ENCODE data around the gene MCU. TPM values are rescaled to one million over a fixed set of nuclear protein-coding genes. Genes with fewer than 3 reads are reported as not detected.
"Not testable (repeated sequence)": the region's sequence is repeated elsewhere in the genome, so short reads cannot be mapped to it uniquely, and the experiment has no call there.

MCU gene
- polyA plus RNA-seq, 1 donor from 2014 or later: 22.9 TPM

DNA sequence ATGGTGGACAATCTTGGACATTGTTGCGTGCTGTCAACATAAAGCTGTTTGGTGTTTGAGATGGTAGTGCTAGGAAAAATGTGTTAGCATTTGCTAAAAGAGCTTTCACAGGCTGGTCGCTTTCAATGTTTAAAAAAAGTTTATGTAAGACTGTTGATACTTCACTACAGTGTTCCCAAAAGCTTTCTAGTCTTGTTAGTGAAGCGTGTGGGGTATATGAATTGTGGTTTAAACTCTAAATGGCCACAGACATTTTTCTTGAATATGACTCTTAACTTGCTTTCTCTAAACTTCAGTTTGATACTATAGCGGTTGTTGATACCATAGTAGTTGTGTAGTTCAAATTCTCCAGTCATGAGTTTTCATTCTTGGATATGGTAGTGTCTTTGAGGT is 44.9 kb downstream of the MCU start:
- H3K27ac ChIP-seq (ENCODE audit: low read length): no peak overlapping the region
- no peaks in the 10 kb centered on the region for H3K27me3 ChIP-seq (ENCODE audit: insufficient read depth, low read depth, low read length)
- no peak overlapping the region for H3K9ac ChIP-seq (ENCODE audit: low read length)
- H3K36me3 ChIP-seq (ENCODE audit: insufficient read depth, low read length): no peaks in the 10 kb centered on the region
- no peak overlapping the region for H3K4me2 ChIP-seq (ENCODE audit: low read length)
- TF ChIP-seq, protein P1, sequence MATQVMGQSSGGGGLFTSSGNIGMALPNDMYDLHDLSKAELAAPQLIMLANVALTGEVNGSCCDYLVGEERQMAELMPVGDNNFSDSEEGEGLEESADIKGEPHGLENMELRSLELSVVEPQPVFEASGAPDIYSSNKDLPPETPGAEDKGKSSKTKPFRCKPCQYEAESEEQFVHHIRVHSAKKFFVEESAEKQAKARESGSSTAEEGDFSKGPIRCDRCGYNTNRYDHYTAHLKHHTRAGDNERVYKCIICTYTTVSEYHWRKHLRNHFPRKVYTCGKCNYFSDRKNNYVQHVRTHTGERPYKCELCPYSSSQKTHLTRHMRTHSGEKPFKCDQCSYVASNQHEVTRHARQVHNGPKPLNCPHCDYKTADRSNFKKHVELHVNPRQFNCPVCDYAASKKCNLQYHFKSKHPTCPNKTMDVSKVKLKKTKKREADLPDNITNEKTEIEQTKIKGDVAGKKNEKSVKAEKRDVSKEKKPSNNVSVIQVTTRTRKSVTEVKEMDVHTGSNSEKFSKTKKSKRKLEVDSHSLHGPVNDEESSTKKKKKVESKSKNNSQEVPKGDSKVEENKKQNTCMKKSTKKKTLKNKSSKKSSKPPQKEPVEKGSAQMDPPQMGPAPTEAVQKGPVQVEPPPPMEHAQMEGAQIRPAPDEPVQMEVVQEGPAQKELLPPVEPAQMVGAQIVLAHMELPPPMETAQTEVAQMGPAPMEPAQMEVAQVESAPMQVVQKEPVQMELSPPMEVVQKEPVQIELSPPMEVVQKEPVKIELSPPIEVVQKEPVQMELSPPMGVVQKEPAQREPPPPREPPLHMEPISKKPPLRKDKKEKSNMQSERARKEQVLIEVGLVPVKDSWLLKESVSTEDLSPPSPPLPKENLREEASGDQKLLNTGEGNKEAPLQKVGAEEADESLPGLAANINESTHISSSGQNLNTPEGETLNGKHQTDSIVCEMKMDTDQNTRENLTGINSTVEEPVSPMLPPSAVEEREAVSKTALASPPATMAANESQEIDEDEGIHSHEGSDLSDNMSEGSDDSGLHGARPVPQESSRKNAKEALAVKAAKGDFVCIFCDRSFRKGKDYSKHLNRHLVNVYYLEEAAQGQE (IDR thresholded peaks at IDR 0.05; ENCODE audit: borderline replicate concordance): no peak
- TF ChIP-seq POLR2AphosphoS5 (IDR thresholded peaks at IDR 0.05) (no peak), EZH2 (IDR thresholded peaks at IDR 0.05; ENCODE audit: borderline replicate concordance, insufficient read depth, low read length, poor library complexity, severe bottlenecking) (no peak), MXI1 (conservative IDR thresholded peaks at IDR 0.05; ENCODE audit: poor library complexity, severe bottlenecking) (no peak), SMC3 (conservative IDR thresholded peaks at IDR 0.05; ENCODE audit: poor library complexity) (no peak), TAF1 (IDR thresholded peaks at IDR 0.05; ENCODE audit: low read depth) (no peak), RAD21 (conservative IDR thresholded peaks at IDR 0.05) (no peak), EP300 (conservative IDR thresholded peaks at IDR 0.05; ENCODE audit: poor library complexity, severe bottlenecking) (no peak)
- TF ChIP-seq, protein P2, sequence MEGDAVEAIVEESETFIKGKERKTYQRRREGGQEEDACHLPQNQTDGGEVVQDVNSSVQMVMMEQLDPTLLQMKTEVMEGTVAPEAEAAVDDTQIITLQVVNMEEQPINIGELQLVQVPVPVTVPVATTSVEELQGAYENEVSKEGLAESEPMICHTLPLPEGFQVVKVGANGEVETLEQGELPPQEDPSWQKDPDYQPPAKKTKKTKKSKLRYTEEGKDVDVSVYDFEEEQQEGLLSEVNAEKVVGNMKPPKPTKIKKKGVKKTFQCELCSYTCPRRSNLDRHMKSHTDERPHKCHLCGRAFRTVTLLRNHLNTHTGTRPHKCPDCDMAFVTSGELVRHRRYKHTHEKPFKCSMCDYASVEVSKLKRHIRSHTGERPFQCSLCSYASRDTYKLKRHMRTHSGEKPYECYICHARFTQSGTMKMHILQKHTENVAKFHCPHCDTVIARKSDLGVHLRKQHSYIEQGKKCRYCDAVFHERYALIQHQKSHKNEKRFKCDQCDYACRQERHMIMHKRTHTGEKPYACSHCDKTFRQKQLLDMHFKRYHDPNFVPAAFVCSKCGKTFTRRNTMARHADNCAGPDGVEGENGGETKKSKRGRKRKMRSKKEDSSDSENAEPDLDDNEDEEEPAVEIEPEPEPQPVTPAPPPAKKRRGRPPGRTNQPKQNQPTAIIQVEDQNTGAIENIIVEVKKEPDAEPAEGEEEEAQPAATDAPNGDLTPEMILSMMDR (IDR thresholded peaks at IDR 0.05; ENCODE audit: poor library complexity, severe bottlenecking): no peak
- no peaks in the 10 kb centered on the region for H3K79me2 ChIP-seq (replicated peaks; ENCODE audit: insufficient read depth, low read length)
- H2AFZ ChIP-seq (ENCODE audit: low read depth, low read length): no peak overlapping the region
- no peak overlapping the region for H3K4me3 ChIP-seq (ENCODE audit: low read length)
- no peaks in the 10 kb centered on the region for H3K9me3 ChIP-seq (ENCODE audit: low read length)
- no peaks in the 10 kb centered on the region for H4K20me1 ChIP-seq (ENCODE audit: insufficient read depth)
- no peaks in the 10 kb centered on the region for H3K9me2 ChIP-seq (ENCODE audit: insufficient read depth, low read length)
- H3F3A ChIP-seq (ENCODE audit: insufficient read depth, low read length, poor library complexity, severe bottlenecking): no peaks in the 10 kb centered on the region

DNA sequence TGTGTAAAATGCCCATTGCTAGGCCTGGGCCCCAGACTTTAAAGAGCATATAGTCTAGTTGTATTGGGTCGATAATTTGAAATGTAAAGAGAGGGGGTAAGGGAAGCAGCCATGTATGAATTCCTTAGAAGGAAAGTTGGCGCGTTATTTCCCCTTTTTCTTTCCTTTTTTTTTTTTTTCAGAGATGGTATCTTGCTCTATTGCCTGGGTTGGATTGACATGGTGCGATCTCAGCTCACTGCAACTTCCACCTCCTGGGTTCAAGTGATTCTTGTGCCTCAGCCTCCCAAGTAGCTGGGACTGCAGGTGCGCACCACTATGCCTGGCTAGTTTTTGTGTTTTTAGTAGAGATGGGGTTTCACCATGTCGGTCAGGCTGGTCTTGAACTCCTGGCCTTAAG is 45.4 kb downstream of the MCU start:
- not testable (repeated sequence) for H3F3A ChIP-seq (ENCODE audit: insufficient read depth, low read length, poor library complexity, severe bottlenecking); H3K9ac ChIP-seq (ENCODE audit: low read length); H3K4me2 ChIP-seq (ENCODE audit: low read length); H3K36me3 ChIP-seq (ENCODE audit: insufficient read depth, low read length); H4K20me1 ChIP-seq (ENCODE audit: insufficient read depth); H3K4me3 ChIP-seq (ENCODE audit: low read length); H3K9me2 ChIP-seq (ENCODE audit: insufficient read depth, low read length); H3K27me3 ChIP-seq (ENCODE audit: insufficient read depth, low read depth, low read length); H3K9me3 ChIP-seq (ENCODE audit: low read length); H3K27ac ChIP-seq (ENCODE audit: low read length); H2AFZ ChIP-seq (ENCODE audit: low read depth, low read length); H3K79me2 ChIP-seq (replicated peaks; ENCODE audit: insufficient read depth, low read length)

DNA sequence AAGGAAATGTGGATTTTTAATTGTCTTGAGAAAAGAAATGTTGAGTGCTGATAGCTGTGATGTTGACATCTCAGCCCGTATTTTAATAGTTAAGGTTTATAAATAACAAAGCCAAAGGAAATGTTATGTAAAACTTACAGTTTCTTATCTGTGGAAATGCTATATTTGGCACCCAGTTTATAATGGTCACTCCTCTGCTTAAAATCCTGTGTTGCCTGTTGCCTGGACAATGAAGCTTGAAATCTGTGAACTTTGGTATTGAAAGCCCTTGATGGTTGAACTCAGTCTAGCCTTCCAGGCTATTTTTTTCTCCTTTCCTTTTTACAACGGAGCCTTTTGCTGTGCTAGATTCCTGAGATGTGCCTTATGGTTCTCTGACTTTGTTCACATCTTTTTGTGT is 46.5 kb downstream of the MCU start:
- no peaks in the 10 kb centered on the region for H3K36me3 ChIP-seq (ENCODE audit: insufficient read depth, low read length)
- H3K79me2 ChIP-seq (replicated peaks; ENCODE audit: insufficient read depth, low read length): no peaks in the 10 kb centered on the region
- H3K9ac ChIP-seq (ENCODE audit: low read length): no peak overlapping the region
- no peak overlapping the region for H2AFZ ChIP-seq (ENCODE audit: low read depth, low read length)
- no peaks in the 10 kb centered on the region for H3K27me3 ChIP-seq (ENCODE audit: insufficient read depth, low read depth, low read length)
- TF ChIP-seq, protein P1 (IDR thresholded peaks at IDR 0.05; ENCODE audit: borderline replicate concordance): no peak
- TF ChIP-seq SMC3 (conservative IDR thresholded peaks at IDR 0.05; ENCODE audit: poor library complexity): no peak
- no peak overlapping the region for H3K27ac ChIP-seq (ENCODE audit: low read length)
- H3K4me3 ChIP-seq (ENCODE audit: low read length): no peak overlapping the region
- H3K4me2 ChIP-seq (ENCODE audit: low read length): no peak overlapping the region
- H3F3A ChIP-seq (ENCODE audit: insufficient read depth, low read length, poor library complexity, severe bottlenecking): no peaks in the 10 kb centered on the region
- H3K9me2 ChIP-seq (ENCODE audit: insufficient read depth, low read length): no peaks in the 10 kb centered on the region
- H4K20me1 ChIP-seq (ENCODE audit: insufficient read depth): no peaks in the 10 kb centered on the region
- H3K9me3 ChIP-seq (ENCODE audit: low read length): no peaks in the 10 kb centered on the region

All from neural cell (in vitro differentiated cells).